CD4-positive, alpha-beta T cell (primary cell): ENCODE results near the gene NUMA1. TPM values are rescaled to one million over a fixed set of nuclear protein-coding genes. Genes with fewer than 3 reads are reported as not detected.

Source experiments
- ATAC-seq: fragments of 200-7000 bp; cut with Tn5 transposase; one replicate; pipeline ENCODE4 v1.10.0; 2022; ENCODE audit warnings: mild to moderate bottlenecking; ENCODE audit not compliant: poor library complexity
- CTCF ChIA-PET: fragments of 350-600 bp; sonication (Branson Sonifier 250); formaldehyde crosslinking; loops from one replicate; lab custom pipeline; 2021; ENCODE audit warnings: antibody characterized with exemption, inconsistent platforms; lab: Charles Lee
- POLR2A ChIA-PET: fragments of 350-600 bp; sonication (Branson Sonifier 250); formaldehyde crosslinking; loops from one replicate; lab custom pipeline; 2021; ENCODE audit warnings: antibody characterized with exemption, inconsistent platforms; lab: Charles Lee
- DNase-seq, 14 experiments: peaks; one replicate each; pipeline ENCODE4 v3.0.0-alpha.2; 2013 to 2020; ENCODE audit warnings: mixed read lengths in 2 of 14
- H3K27ac ChIP-seq, 2 donors: one replicate each; pipeline versions ENCODE4 v1.5.1 to v1.7.0; 2013; ENCODE audit warnings: low read length in 2 of 2, low read depth in 1 of 2, mild to moderate bottlenecking in 1 of 2
- H3K27me3 ChIP-seq, 2 experiments: 1 replicate in 1 of 2; 2 replicates in 1 of 2; pipeline versions ENCODE4 v1.6.1 to v1.7.0; 2013; ENCODE audit warnings: low read length in 2 of 2, control low read depth in 1 of 2, mild to moderate bottlenecking in 1 of 2, moderate library complexity in 1 of 2; ENCODE audit not compliant: insufficient read depth in 2 of 2, control insufficient read depth in 1 of 2
- H3K36me3 ChIP-seq: one replicate; pipeline ENCODE4 v1.6.1; 2013; ENCODE audit warnings: low read length, control low read depth; ENCODE audit not compliant: insufficient read depth
- H3K4me1 ChIP-seq: one replicate; pipeline ENCODE4 v1.6.1; 2013; ENCODE audit warnings: low read length, control low read depth; ENCODE audit not compliant: insufficient read depth
- H3K4me3 ChIP-seq: one replicate; pipeline ENCODE4 v1.5.1; 2013; ENCODE audit warnings: mild to moderate bottlenecking, low read length, moderate library complexity
- H3K9me3 ChIP-seq, 2 experiments: 1 replicate in 1 of 2; 2 replicates in 1 of 2; pipeline versions ENCODE4 v1.6.1 to v1.7.0; 2013; ENCODE audit warnings: low read length in 2 of 2, mild to moderate bottlenecking in 2 of 2, control low read depth in 1 of 2, moderate library complexity in 1 of 2; ENCODE audit not compliant: control insufficient read depth in 1 of 2, insufficient read depth in 1 of 2
- H3K27ac Mint-ChIP-seq: one replicate; pipeline ENCODE4 v1.8.0; 2020; ENCODE audit warnings: mixed read lengths
- H3K27me3 Mint-ChIP-seq: one replicate; pipeline ENCODE4 v1.8.0; 2021; ENCODE audit warnings: mixed read lengths
- H3K36me3 Mint-ChIP-seq: one replicate; pipeline ENCODE4 v1.8.0; 2021; ENCODE audit warnings: low read depth, mixed read lengths
- H3K4me1 Mint-ChIP-seq: one replicate; pipeline ENCODE4 v1.8.0; 2021; ENCODE audit warnings: low read depth, mixed read lengths
- H3K4me3 Mint-ChIP-seq: one replicate; pipeline ENCODE4 v1.8.0; 2020; ENCODE audit warnings: mild to moderate bottlenecking, mixed read lengths
- H3K9me3 Mint-ChIP-seq: one replicate; pipeline ENCODE4 v1.8.0; 2020; ENCODE audit warnings: mixed read lengths
- intact Hi-C, 2 experiments: fragments of 100-400 bp; cut with DNase I in 1 of 2; cut with micrococcal nuclease in 1 of 2; formaldehyde crosslinking; loops; one replicate each; pipeline versions ENCODE4 v1.15.1 to v1.9.0; 2023 to 2025; cut with DNase I, micrococcal nuclease
- total RNA-seq, 174 experiments: library from RNA in 2 of 174; stranded (reverse) in 2 of 174; gene quantifications; one replicate each; pipeline ENCODE4 v1.2.3 and lab custom pipeline; 2021 to 2026
- TF ChIP-seq, protein P1 (sequence below): fragments of 200-600 bp; IDR thresholded peaks from one replicate; pipeline ENCODE4 v1.8.0; 2022; ENCODE audit warnings: antibody characterized with exemption, mild to moderate bottlenecking

The NUMA1 gene
- total RNA-seq, 2 experiments from 2014 or later: 191 to 197 TPM

- ATAC-seq: no peak
- DNase-seq: peak in 2 of 14 experiments; percentile 66 to 76
Measured at GRCh38 chr11:71996946-71997345, 83.4 kb downstream of the NUMA1 start.

GRCh38 chr11:71996517-71996916 is 83.8 kb downstream of the NUMA1 start:
- Histone ChIP-seq H3K27me3 (no peaks in the 10 kb centered on the region), H3K36me3 (peaks cover 12% of the 10 kb centered on the region), H3K4me1 (peaks cover 34% of the 10 kb centered on the region), H3K27ac (no peak overlapping the region), H3K4me3 (no peak overlapping the region), H3K9me3 (no peaks in the 10 kb centered on the region)
- Mint-ChIP-seq H3K27ac (no peak overlapping the region), H3K9me3 (no peaks in the 10 kb centered on the region), H3K36me3 (peaks cover 24% of the 10 kb centered on the region), H3K4me3 (no peak overlapping the region), H3K4me1 (peaks cover 27% of the 10 kb centered on the region), H3K27me3 (no peaks in the 10 kb centered on the region)
- no peak for ATAC-seq
- DNase-seq: no peak
- ChIA-PET POLR2A (no interaction called here), CTCF (no interaction called here)
- intact Hi-C loops: no loop called here
- TF ChIP-seq, protein P1, sequence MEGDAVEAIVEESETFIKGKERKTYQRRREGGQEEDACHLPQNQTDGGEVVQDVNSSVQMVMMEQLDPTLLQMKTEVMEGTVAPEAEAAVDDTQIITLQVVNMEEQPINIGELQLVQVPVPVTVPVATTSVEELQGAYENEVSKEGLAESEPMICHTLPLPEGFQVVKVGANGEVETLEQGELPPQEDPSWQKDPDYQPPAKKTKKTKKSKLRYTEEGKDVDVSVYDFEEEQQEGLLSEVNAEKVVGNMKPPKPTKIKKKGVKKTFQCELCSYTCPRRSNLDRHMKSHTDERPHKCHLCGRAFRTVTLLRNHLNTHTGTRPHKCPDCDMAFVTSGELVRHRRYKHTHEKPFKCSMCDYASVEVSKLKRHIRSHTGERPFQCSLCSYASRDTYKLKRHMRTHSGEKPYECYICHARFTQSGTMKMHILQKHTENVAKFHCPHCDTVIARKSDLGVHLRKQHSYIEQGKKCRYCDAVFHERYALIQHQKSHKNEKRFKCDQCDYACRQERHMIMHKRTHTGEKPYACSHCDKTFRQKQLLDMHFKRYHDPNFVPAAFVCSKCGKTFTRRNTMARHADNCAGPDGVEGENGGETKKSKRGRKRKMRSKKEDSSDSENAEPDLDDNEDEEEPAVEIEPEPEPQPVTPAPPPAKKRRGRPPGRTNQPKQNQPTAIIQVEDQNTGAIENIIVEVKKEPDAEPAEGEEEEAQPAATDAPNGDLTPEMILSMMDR: no peak

More at GRCh38 chr11:71996946-71997345, 83.4 kb downstream of the NUMA1 start:
- Histone ChIP-seq H3K4me3 (no peak overlapping the region), H3K9me3 (no peaks in the 10 kb centered on the region), H3K36me3 (peaks cover 14% of the 10 kb centered on the region), H3K27me3 (no peaks in the 10 kb centered on the region), H3K4me1 (peaks cover 34% of the 10 kb centered on the region), H3K27ac (no peak overlapping the region)
- H3K9me3 Mint-ChIP-seq: no peaks in the 10 kb centered on the region
- H3K4me1 Mint-ChIP-seq: peaks cover 31% of the 10 kb centered on the region
- intact Hi-C loops: no loop called here
- POLR2A ChIA-PET: no interaction called here
- H3K36me3 Mint-ChIP-seq: peaks cover 26% of the 10 kb centered on the region
- CTCF ChIA-PET: no interaction called here
- TF ChIP-seq, protein P1: no peak
- H3K4me3 Mint-ChIP-seq: no peak overlapping the region
- no peaks in the 10 kb centered on the region for H3K27me3 Mint-ChIP-seq
- peak overlapping the region; percentile 31 for H3K27ac Mint-ChIP-seq

- intact Hi-C loops: no loop called here
- TF ChIP-seq, protein P1: no peak
- no peaks in the 10 kb centered on the region for H3K9me3 Mint-ChIP-seq
- DNase-seq (no peak), ATAC-seq (no peak)
- Histone ChIP-seq H3K36me3 (peaks cover 9% of the 10 kb centered on the region), H3K27me3 (no peaks in the 10 kb centered on the region), H3K9me3 (no peaks in the 10 kb centered on the region), H3K27ac (no peak overlapping the region), H3K4me1 (peaks cover 34% of the 10 kb centered on the region), H3K4me3 (no peak overlapping the region)
- no peak overlapping the region for H3K27ac Mint-ChIP-seq
- CTCF ChIA-PET: no interaction called here
- H3K36me3 Mint-ChIP-seq: peaks cover 26% of the 10 kb centered on the region
- POLR2A ChIA-PET: no interaction called here
- peaks cover 27% of the 10 kb centered on the region for H3K4me1 Mint-ChIP-seq
- no peaks in the 10 kb centered on the region for H3K27me3 Mint-ChIP-seq
- H3K4me3 Mint-ChIP-seq: no peak overlapping the region
Measured at GRCh38 chr11:71995726-71996291, 84.5 kb downstream of the NUMA1 start.
